IPS DF 4.7 (cell line): ENCODE measurements around the gene COX6A1.

Experiments
- DNase-seq: peaks from one replicate; pipeline ENCODE4 v3.0.0-alpha.2; 2013; ENCODE audit warnings: low spot score; ENCODE audit errors: extremely low read depth

COX6A1 gene

DNA sequence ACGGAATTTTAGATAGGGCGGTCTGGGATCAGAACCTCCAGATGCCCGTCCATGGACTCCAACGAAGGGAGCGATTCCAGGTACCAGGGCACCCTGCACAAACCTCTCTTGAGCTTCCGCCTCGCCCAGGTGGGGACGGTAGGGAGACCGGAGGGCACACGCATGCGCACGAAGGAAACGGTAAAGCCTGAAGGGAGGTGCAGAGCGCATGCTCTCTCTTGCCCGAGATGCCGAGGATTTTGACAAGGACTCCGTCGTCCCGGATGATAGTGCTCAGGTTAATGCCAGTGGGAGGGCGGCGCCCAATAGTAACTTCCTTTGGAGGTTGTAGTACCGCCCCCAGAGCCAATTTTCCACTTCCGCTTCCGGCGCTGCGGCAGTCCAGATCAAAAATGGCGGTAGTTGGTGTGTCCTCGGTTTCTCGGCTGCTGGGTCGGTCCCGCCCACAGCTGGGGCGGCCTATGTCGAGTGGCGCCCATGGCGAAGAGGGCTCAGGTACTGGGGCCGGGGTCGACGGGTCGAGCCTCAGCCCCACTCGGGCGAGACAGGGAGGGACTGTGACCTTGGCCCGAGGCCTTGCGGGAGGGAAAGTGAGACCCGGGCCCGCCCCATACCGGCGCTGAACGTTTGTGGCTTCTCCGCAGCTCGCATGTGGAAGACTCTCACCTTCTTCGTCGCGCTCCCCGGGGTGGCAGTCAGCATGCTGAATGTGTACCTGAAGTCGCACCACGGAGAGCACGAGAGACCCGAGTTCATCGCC, at the start of gene COX6A1:
Gene COX6A1 (plus strand): TSS at position 379 of the 760 bp plus-strand sequence. CDS start 14 bp downstream, at position 393.
- peak; percentile 100 for DNase-seq

DNA sequence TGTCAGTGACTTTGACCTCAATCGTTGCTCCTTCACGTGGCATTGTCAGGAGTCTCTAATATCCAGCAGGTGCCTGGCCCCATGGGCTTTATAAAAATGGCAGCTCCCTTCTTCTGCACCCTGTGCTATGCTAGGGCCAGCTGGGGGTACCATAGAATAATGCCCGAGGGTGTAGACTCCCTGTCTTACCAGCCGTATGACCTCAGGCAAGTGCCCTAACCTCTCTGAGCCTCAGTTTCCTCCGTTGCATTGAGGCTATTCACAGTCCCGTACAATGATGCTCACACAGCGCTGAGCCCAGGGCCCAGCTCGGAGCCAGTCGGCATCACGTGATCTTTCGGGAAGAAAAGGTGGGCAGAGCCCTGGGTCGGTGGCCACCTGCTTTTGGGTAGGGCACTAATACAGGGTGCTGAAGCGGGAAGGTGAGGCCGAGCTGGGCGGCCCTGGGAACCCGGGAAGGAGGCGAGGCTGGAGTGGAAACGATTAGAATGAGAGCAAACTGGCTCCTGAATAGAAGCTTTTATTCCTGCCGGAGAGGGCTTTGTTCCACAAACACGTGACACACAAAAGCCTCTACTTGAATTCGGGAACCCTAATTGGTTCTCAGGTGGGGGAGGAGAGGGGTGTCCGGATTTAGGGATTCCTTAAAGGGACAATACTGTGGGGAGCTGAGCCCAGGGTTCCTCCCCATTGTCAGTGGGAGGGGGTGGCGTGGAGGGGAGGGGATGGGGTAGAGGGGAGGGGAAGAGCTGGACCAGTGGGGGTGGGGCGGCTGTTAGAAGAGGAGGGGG, 49.0 kb upstream of the COX6A1 start:
- peak; percentile 85 for DNase-seq

DNA sequence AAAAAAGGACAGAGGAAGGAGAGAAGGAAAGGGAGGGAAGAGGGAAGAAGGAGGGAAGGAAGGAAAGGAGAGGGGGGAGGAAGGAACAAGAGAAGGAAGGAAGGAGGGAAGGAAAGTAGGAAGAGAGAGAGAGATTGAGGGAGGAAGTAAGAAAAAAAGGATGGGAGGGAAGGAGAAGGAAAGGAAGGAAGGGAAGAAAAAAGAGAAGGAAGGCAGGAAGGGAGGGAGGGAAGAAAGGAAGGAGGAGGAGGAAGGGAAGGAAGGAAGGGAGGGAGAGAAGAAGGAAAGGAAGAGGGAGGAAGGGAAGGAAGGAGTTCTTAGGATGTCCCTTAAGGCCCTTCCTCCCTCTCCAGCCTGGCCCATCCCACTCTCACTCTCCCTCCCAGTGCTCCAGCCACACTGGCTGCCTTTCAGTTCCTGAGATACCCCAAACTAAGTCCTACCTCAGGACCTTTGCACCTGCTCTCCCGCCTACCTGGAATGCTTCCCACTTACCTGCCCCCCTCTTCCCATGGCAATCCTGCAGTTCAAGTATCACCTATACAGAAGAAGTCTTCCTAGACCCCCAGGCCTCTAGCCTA, 47.3 kb upstream of the COX6A1 start:
- no peak for DNase-seq

DNA sequence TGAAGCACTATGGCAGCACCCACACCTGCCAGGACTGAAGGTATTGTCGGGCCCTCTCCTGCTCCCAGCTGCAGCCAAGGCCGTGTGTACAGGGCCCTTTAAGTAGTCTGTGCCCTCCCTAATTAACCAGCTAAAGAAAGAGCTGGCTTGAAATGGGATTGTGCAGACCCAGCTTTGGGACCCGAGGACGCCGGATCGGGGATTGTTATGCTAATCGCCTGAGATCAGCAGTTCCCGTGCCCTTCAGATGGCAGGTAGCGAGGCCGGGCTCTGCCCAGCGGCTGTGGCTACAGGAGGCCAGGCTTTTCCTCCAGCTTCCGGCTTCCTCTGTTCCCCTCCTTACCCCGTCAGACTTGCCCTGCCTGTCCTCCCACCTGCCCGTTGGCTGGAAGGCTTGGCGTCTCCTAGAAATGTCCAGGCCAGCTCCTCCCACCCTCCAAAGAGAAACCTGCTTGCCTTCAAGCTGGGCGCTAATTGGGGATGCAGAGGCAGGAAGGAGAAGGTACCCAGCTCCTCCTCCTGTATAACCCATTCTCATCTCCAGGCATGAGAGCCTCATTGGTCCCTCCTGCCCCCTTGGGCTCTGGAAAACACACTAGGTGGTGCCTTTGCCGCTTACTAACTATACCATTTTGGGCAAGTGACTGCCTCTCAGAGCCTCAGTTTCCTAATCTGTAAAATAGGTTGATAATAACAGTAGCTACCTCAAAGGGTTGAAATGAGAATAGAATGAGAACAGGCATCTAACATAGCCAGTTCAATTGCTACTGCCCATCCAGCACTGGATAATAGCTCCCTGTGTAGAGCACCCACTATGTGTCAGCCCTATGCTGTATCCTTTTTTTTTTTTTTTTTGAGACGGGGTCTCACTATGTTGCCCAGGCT, 43.2 kb upstream of the COX6A1 start:
- DNase-seq, result peak; percentile 86

DNA sequence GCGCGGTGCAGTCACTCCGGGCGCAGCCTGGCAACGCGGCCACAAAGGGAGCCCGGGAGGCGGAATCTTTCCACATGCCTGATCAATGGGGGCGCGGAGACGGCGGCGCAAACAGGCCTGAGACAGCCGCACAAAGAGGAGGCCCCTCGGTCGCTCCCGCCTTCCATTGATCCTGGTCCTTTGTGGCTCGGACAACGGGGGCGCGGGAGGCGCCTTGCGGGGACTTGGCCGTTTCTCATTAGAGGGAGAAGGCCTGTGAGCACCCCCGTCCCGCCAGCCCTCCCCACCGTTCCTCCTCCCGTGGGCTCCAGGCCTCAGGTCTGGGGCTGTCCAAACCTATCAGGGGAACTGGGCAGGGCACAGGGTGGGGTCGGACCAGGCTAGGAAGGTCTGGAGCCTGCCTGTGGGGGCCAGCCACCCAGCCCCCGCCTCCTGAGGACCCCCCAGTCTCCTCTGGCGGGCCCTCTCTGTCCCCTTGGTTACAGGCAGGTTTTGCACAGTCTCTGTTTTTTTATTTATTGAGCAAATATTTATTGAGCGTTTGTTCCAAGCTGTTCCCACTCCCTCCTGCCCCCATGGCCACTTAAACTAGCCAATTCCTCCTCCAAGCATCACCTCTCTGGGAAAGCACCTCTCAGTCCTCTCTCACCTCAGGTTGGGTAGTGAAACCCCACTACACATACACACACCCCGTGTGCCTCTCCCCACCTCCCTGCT, 39.9 kb upstream of the COX6A1 start:
- no peak for DNase-seq

DNA sequence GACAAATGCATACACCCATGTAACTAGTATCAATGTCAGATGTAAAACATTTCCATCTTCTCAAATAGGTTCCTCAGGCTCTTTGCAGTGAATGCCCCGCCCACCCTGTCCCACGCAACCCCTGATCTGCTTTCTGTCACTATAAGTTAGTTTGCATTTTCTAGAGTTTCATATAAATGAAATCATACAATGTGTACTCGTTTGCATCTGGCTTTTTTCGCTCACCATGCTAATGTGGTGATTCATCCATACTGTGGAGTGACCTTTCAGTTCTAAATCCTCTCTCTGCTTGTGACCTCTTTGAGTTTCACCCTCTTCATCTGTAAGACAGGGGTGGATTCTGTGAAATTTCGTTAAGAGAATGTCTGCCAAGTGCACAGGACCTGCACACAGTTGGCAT, 38.4 kb upstream of the COX6A1 start:
- DNase-seq, result no peak

DNA sequence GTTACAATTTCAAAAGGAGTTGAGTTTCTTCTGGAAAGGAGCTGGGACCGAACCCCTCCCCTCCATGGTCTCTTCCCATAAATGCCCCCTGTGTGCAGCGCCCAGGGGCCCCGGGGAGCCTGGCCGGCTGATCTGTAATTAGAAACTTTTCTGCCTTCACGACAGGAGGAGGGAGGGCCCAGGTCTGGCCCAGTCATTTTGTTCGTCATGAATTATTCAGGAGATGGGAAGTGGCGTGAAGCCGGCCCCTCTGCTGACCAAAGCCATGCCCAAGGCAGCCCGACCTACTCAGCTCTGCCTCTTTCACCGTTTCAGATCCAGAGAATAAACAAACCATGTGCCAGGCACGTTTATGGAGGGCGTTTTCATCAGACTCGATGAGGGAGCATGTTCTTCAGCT, 35.7 kb upstream of the COX6A1 start:
- DNase-seq, result no peak

DNA sequence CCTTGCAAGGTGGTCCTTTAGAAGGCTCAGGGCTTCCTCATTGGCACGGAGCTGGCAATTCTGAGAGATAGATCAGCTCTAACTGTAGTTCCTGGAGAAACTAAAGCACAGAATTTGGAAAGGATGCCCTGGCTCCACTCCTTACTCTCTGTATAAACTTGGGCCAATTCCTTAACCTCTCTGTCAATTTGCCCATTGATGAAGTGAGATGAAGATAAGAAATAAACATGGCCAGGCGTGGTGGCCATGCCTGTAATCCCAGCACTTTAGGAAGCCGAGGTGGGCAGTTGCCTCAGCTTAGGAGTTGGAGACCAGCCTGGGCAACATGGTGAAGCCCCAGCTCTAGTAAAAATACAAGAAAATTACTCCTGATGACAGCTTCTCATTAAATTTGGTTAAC, 34.0 kb upstream of the COX6A1 start:
- DNase-seq, result no peak

DNA sequence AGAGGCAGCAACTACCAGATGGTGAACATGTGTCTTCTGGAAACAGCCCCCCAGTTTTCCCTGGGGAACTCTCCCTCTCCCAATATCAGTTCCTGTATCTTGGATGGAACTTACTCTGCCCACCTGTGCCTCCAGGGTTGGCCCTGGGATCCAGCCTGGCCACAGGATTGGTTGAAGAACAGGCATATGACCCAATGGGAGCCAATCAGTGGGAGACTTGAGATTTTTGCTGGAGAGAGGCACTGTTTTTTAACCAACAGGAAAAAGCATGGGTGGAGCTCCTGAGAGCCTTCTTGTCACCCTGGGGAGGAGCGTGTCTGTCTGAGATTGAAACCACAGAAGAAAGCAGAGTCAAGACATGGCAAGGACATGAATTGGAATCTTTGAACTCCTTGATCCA, 33.6 kb upstream of the COX6A1 start:
- no peak for DNase-seq

DNA sequence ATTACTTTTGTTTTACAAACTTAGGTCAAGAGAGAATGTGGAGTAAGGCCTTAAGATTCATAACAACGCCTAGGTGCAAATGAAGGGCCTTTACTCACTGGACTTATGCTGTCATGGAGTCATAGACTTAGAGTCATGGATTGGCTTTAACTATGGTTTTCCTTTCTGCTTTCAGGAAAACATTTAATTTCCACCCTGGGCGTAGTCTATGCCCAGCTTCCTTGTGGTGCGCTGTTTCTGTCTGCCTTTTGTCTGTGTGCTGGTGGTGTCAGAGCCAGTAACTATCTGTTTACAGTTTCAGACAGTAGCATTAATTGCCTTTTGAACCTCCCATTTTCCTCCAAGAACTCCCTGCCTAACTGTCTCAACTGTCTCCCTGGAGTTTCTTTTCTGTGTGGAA, 31.8 kb upstream of the COX6A1 start:
- no peak for DNase-seq

DNA sequence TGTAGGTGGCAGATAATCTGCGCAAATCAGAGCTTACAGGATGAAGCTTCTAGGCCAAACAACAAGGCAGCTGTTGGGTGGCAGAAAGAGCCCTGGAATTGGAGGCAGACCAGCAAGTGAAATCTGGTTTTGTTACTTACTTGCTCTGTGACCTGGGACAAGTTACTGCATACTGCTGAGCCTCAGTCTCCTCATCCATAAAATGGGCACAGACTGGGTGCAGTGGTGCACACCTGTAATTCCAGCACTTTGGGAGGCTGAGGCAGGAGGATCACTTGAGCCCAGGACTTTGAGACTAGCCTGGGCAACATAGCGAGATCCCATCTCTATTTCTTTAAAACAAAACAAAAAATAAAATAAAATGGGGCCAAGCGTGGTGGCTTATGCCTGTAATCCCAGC, 31.4 kb upstream of the COX6A1 start:
- DNase-seq, result no peak

DNA sequence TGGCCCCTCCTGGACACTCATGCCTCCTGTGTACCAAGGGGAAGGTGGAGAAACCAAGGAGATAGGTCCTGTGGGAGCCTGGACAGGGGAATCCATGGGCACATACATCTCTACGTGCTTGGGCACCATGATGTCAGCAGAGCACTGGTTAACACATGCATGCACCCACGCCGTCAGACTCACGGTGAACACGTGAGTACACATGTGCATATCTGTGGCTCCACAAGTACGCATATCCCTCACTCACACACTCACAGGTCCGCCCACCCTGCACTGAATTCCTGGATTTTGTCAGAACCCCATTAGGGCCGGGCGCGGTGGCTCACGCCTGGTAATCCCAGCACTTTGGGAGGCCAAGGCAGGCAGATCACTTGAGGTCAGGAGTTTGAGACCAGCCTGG, 29.1 kb upstream of the COX6A1 start:
- no peak for DNase-seq

DNA sequence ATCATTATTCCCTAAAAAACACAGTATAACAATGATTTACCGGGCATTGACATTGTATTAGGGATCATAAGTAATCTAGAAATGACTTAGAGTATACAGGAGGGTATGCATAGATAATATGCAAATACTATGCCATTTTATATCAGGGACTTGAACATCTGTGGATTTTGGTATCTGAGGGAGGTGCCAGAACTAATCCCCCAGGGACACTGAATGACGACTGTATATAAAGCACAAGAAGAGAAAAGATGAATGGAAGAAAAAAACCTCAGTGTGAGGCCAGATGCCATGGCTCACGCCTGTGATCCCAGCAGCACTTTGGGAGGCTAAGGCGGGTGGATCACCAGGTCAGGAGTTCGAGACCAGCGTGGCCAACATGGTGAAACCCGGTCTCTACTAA, 25.5 kb upstream of the COX6A1 start:
- DNase-seq, result no peak

DNA sequence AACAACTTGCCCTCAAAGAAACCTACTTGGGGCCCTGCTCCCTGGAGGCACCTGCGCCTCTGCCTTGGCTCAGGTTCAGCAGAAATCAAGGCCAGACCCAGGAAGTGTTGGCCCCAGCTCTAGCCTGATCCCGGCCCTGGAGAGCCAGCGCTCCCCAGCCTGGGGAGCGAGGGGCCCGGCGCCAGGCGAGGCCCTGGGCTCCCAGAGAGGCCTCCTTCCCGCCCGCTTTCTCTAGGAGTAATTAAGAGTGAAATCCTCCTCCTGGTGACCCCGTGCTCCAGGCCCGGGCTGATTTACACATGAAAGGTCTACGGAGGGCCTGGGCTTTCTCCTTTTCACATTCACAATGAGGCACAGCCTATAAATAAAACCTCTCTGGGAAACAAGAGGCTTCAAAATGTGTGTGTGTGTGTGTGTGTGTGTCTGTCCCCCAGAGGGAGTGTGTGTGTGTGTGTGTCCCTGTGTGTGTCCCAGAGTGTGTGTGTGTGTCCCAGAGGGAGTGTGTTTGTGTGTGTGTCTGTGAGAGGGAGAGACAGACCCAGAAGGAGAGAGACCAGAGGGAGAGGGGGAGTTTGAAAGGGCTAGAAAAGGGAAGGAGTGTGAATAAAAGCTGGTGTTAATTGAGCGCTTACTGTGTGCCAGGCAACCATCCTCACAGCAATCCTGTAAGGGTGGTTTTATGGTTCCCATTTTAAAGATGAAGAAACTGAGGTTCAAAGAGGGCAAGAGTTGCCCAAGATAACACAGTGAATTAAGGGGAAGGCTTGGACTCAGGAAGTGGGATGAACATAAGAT, 23.8 kb upstream of the COX6A1 start:
- DNase-seq, result peak; percentile 81

DNA sequence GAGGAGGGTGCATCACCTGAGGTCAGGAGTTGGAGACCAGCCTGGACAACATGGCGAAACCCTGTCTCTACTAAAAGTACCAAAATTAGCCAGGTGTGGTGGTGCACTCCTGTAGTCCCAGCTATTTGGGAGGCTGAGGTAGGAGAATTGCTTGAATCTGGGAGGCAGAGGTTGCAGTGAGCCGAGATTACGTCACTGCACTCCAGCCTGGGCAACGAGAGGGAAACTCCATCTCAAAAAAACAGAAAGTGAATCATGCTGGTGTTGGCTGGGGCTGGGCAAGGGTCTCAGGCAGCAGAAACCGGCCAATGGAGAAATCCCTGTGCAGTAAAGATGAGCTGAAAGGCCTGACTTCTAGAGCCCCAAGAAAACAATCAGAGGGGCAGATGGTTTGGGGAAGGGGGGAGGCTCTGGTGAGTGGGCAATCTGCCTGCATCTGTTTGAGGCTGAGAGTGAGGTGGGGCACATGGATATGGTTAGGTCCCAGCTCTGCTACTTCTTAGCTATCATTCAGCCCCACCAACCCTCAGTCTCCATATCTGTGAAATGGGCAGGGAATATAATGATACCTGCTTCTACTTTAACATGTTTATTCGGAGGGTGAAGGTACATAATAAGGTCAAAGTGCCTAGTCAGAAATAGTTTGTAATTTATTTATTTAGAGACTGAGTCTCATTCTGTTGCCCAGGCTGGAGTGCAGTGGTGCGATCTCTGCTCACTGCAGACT, 21.3 kb upstream of the COX6A1 start:
- no peak for DNase-seq

DNA sequence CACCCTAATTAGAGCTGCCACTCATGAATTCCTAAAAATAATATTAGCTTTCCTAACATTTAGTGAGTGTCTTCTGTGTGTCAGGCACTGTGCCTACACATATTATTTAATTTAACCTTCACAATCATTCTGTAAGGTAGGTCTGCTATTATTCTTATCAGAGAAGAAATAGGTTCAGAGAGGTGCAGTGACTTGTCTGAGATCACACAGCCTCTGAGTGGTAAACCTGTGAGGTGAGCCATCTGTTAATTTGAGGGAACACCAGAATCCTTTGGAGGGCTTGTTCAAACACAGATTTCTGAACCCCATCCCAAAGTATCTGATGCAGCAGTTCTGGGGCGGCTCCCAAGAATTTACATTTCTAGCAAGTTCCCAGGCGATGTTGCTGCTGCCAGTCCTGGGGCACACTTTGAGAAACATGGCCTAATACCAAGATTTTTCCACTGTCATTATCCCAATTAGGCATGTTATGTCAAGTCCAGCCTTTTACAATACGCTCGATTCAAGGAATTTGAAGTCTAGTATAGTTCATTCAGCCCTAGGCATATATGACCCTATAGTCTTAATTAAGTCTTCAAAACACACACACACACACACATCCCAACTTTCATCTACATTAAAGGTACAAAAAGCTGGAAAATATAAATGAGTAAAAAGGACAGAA, 19.9 kb upstream of the COX6A1 start:
- no peak for DNase-seq

DNA sequence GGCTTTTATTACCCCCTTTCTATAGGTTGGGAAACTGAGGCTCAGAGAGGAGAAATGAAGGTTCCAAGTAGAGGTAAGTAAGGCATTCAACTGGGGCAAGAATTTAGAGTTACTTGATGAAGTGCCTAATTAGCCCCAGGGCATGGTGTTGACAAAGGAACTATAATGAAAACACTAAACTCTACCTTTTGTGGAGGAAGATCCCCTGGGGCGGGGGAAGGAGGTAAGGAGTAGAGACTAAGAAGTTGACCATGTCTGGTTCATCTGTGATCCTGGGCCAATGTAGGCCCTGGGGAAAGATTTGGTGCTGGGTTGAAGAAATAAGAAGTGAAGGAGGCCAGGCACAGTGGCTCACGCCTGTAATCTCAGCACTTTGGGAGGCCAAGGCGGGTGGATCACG, 16.2 kb upstream of the COX6A1 start:
- no peak for DNase-seq

DNA sequence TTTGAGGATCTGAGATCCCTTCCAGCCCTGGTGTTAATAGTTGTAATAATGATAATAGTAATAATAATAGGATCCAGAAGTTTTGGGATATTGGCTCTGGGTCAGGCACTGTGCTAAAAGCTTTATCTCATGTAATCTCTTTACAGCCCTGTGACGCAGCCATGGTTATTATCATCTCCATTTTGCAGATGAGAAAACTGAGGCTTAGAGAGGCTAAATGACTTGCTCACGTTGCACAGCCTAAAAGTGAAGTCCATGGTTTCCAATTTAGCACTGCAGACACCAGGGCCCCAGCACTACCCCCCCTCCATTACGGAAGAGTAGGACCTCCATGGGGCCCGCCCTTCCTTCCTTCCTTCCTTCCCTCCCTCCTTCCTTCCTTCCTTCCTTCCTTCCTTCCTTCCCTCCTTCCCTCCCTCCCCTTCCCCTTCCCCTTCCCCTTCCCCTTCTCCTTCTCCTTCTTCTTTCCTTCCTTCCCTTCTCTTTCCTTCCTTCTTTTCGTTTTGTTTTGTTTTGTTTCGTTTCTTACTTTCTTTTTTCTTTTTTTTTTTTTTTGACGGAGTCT, 14.9 kb upstream of the COX6A1 start:
- DNase-seq, result no peak
